WERI-Rb-1 (cell line): ENCODE results near the gene UNC5B.

Experiments
- DNase-seq: peaks from one replicate; pipeline ENCODE4 v3.0.0-alpha.2; 2020
- H3K27ac ChIP-seq: fragments of 250-450 bp; sonication (Bioruptor Pico); 2 replicates; pipeline ENCODE4 v1.5.1; 2020; ENCODE audit warnings: mild to moderate bottlenecking, moderate library complexity
- H3K27me3 ChIP-seq: fragments of 250-450 bp; sonication (Bioruptor Pico); 2 replicates; pipeline ENCODE4 v1.5.1; 2021; ENCODE audit warnings: mild to moderate bottlenecking, low read depth, moderate library complexity; ENCODE audit not compliant: insufficient read depth, severe bottlenecking
- H3K36me3 ChIP-seq: fragments of 250-450 bp; sonication (Bioruptor Pico); 2 replicates; pipeline ENCODE4 v1.5.1; 2020; ENCODE audit warnings: mild to moderate bottlenecking, moderate library complexity
- H3K4me3 ChIP-seq: 2 replicates; pipeline ENCODE4 v1.5.1; 2011; ENCODE audit warnings: low read depth, mild to moderate bottlenecking, control low read depth, low read length
- H3K9me3 ChIP-seq: fragments of 250-450 bp; sonication (Bioruptor Pico); 2 replicates; pipeline ENCODE4 v1.5.1; 2021; ENCODE audit warnings: mild to moderate bottlenecking, moderate library complexity; ENCODE audit not compliant: severe bottlenecking
- TF ChIP-seq, protein P1 (sequence below): IDR thresholded peaks from 2 replicates; pipeline ENCODE4 v1.5.1; 2011; ENCODE audit warnings: low read depth, mild to moderate bottlenecking, control low read depth, inconsistent platforms, low read length

Gene UNC5B

DNA sequence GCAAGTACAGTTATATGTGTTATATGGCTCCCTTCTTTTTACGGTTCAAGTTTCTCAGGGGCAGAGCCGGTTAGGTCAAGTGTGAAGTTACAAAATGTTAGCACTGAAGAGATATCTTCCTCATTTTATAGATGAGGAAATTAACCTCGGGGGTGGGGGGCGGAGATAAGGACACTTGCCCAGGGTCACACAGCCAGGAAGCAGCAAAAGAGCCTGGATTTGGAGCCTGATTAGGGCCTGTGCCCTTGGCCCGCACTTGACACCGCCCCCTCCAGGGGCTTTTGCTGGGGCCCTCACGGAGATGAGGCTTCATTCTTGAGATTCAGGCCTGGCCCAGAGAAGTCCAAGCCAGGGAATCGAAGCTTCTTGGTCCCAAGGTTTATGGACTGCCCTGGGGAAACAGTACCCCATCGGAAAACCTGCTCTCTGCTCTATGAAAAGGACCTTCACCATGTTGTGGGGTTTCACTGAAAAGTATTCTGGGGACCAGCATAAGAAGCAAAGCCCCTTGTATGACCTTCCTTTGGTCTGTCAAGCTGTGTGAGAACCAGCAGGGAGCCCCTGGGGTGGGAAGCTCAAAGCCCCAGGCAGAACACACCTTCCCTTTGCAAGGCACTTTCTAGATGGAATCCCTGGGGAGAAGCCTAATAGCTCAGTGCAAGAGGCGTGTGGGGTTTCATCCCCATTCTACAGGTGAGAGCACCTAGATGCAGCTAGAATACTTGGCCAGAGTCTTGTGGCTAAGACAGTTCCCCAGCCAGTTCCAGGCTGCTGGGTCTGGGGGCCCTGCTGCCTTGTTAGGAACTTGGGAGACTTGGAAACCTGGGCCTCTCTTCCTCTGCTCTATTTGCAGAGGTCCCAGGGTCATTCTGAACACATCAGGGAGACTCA, 21.9 kb downstream of the UNC5B start:
- DNase-seq = no peak
- no peaks in the 10 kb centered on the region for H3K27me3 ChIP-seq
- H3K9me3 ChIP-seq = no peaks in the 10 kb centered on the region
- TF ChIP-seq, protein P1, sequence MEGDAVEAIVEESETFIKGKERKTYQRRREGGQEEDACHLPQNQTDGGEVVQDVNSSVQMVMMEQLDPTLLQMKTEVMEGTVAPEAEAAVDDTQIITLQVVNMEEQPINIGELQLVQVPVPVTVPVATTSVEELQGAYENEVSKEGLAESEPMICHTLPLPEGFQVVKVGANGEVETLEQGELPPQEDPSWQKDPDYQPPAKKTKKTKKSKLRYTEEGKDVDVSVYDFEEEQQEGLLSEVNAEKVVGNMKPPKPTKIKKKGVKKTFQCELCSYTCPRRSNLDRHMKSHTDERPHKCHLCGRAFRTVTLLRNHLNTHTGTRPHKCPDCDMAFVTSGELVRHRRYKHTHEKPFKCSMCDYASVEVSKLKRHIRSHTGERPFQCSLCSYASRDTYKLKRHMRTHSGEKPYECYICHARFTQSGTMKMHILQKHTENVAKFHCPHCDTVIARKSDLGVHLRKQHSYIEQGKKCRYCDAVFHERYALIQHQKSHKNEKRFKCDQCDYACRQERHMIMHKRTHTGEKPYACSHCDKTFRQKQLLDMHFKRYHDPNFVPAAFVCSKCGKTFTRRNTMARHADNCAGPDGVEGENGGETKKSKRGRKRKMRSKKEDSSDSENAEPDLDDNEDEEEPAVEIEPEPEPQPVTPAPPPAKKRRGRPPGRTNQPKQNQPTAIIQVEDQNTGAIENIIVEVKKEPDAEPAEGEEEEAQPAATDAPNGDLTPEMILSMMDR = no peak
- no peak overlapping the region for H3K4me3 ChIP-seq
- peak overlapping the region; percentile 40; the same call in 1 of the 2 replicates for H3K27ac ChIP-seq
- H3K36me3 ChIP-seq = no peaks in the 10 kb centered on the region

DNA sequence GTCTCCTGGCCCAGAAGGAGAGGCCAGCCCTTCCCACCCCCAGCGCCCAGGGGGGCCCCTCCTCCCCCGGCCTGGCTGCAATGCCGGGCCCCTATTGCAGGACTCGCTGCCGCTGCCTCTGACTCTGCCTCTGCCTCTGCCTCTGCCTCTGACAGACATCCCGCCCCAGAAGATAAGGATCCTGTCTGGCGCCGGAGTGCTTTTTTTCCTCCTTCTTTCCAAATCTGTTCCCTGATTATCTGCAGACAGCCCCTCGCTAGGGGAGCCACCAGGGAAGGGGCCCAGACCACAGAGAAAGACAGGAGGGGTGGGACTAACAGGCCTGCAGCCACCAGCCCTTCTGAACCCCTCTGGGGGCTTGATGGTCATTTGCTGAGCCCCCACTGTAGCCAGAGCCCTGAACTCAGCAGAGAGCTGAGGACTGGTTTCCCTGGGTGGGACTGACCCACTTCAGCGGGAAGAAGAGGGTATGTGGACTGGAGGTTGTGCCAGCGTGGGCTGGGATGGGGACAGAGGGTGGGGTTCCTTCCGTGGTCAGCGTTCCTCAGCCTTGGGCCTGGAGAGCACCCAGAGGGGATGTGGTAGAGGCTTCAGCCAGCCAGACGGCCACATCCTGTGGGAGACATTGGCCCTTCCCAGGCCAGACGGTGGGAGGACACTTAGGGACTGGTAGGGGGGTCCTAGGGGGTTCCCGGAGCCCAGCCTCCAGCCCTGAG, 22.8 kb downstream of the UNC5B start:
- no peak for DNase-seq
- Histone ChIP-seq H3K4me3 (no peak overlapping the region), H3K27me3 (no peaks in the 10 kb centered on the region), H3K27ac (no peak overlapping the region), H3K36me3 (no peaks in the 10 kb centered on the region), H3K9me3 (no peaks in the 10 kb centered on the region)
- TF ChIP-seq, protein P1 = no peak

DNA sequence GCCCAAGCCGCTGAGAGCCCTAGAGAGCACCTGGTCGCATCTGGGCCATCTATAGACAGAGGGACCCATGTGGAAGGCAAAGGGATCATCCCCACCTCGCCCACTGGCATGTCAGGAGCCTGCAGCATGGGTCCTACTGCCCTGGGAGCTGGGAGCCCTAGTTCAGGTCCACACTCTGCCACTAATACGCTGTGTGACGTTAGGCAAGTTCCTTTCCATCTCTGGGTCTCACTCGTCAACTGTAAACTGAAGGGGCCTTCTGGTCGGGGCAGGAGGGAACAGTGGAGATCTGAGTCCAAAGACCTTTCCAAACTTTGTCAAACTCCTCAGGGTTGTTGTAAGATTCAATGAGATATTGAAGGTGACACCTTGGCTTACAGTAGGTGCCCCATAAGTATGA, 23.4 kb downstream of the UNC5B start:
- Histone ChIP-seq H3K4me3 (no peak overlapping the region), H3K27ac (no peak overlapping the region), H3K27me3 (no peaks in the 10 kb centered on the region), H3K36me3 (no peaks in the 10 kb centered on the region), H3K9me3 (no peaks in the 10 kb centered on the region)
- TF ChIP-seq, protein P1 = no peak
- DNase-seq = no peak

DNA sequence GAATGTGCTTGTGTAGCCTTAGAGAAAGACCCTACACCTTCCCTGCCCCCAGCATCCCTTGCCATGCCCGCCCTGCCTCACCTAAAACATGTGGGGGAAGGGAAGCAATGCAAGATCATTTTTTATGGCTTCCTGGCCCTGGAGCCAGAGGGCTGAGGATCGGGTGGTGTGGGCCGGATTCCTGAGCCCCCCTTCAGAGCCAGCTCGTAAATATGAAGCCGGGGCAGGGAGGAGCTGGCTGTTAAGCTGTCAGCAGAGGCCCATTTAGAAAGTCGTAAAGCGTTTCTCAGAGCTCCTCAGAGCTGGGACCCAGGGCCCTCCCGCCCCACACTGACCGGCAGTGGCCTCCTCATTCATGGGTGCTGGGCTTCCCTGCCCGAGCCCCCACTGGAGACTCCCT, 23.9 kb downstream of the UNC5B start:
- no peaks in the 10 kb centered on the region for H3K36me3 ChIP-seq
- no peaks in the 10 kb centered on the region for H3K27me3 ChIP-seq
- TF ChIP-seq, protein P1 = no peak
- H3K9me3 ChIP-seq = no peaks in the 10 kb centered on the region
- DNase-seq = no peak
- H3K27ac ChIP-seq = no peak overlapping the region
- no peak overlapping the region for H3K4me3 ChIP-seq

DNA sequence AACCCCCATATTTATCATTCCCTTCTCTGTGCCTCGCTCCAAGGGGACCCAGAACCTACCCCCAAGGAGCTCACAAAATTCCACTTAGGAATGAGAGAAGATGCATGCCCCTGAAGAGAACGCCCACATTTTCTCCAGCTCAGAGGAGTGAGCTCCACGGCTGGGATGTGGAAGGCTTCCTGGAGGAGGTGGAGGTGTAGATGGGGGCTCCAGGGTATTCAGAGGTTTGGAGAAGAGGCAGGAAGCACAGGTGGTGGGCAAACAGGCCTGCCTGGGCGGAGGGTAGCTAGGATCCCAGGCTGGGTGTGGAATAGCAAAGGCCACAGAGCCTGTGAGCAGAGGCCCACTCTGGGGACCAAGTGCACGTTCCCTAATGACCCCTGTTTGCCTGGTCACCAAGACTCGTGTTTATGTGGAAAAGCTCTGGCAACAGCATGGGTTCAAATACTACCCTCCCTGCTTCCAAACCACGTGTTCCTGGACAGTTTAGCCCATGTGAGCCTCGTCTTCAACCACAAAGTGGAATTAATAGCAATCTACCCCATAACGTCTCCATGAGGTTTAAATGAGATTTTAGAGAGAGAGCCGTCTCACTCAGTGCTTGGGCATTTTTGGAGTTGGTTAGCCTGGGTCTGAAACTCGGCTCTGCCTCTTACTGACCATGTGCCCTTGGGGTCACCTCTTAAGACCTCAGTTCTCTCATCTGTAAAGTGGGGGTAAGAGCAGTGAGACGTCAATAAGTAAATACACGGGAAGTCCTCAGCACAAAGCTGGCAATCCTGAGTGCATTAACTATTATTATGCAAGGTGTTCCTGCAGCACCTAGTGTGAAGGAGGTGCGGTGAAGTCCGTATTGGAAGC, 24.7 kb downstream of the UNC5B start:
- TF ChIP-seq, protein P1 = no peak
- no peak for DNase-seq
- Histone ChIP-seq H3K36me3 (no peaks in the 10 kb centered on the region), H3K27ac (no peak overlapping the region), H3K4me3 (no peak overlapping the region), H3K9me3 (no peaks in the 10 kb centered on the region), H3K27me3 (no peaks in the 10 kb centered on the region)
